ENCODE measurements around the gene PRKG2.
"Not testable (repeated sequence)": the region's sequence is repeated elsewhere in the genome, so short reads cannot be mapped to it uniquely, and the experiment has no call there.

The PRKG2 gene

GRCh38 chr4:81214881-81215868, at the start of gene PRKG2:
Gene PRKG2, minus strand, starts transcription at chr4:81215222. Its CDS starts 10,175 bp downstream, at chr4:81205047.
- DNase-seq, result no peak

- no peak for DNase-seq
Observed at GRCh38 chr4:81260443-81261101, 45.5 kb upstream of the PRKG2 start.

- no peak for DNase-seq
Observed at GRCh38 chr4:81258841-81259550, 44.0 kb upstream of the PRKG2 start.

GRCh38 chr4:81257816-81258215, 42.8 kb upstream of the PRKG2 start:
- DNase-seq, result no peak

- no peak for DNase-seq
Observed at GRCh38 chr4:81257021-81257420, 42.0 kb upstream of the PRKG2 start.

- DNase-seq, result no peak
Observed at GRCh38 chr4:81256059-81256970, 41.3 kb upstream of the PRKG2 start.

GRCh38 chr4:81255524-81255923, 40.5 kb upstream of the PRKG2 start:
- no peak for DNase-seq

- DNase-seq, result no peak
Observed at GRCh38 chr4:81250430-81250829, 35.4 kb upstream of the PRKG2 start.

GRCh38 chr4:81245218-81246009, 30.4 kb upstream of the PRKG2 start:
- DNase-seq, result no peak

- no peak for DNase-seq
Observed at GRCh38 chr4:81237791-81238190, 22.8 kb upstream of the PRKG2 start.

GRCh38 chr4:81235982-81236749, 21.1 kb upstream of the PRKG2 start:
- no peak for DNase-seq

- DNase-seq, result no peak
Observed at GRCh38 chr4:81227968-81228367, 12.9 kb upstream of the PRKG2 start.

GRCh38 chr4:81227138-81227537, 12.1 kb upstream of the PRKG2 start:
- DNase-seq, result no peak

- DNase-seq, result no peak
Observed at GRCh38 chr4:81225252-81225651, 10.2 kb upstream of the PRKG2 start.

GRCh38 chr4:81222082-81222472, 7.1 kb upstream of the PRKG2 start:
- not testable (repeated sequence) for DNase-seq

GRCh38 chr4:81221303-81222081, 6.5 kb upstream of the PRKG2 start:
- DNase-seq, result no peak

- DNase-seq, result no peak
Observed at GRCh38 chr4:81220271-81220670, 5.2 kb upstream of the PRKG2 start.

- no peak for DNase-seq
Observed at GRCh38 chr4:81218206-81218605, 3.2 kb upstream of the PRKG2 start.

GRCh38 chr4:81217779-81218178, 2.8 kb upstream of the PRKG2 start:
- DNase-seq, result no peak

- no peak for DNase-seq
Observed at GRCh38 chr4:81215931-81216330, 909 bp upstream of the PRKG2 start.

Data from stimulated activated CD4-positive, alpha-beta T cell treated with anti-CD3 and anti-CD28 coated beads, Interleukin-4, amount 100 ng/mL, for 4 hours (primary cell).